Heart left ventricle (tissue), 16 donors: ENCODE measurements around the gene DAAM1. TPM values are rescaled to one million over a fixed set of nuclear protein-coding genes. Genes with fewer than 3 reads are reported as not detected.

Source experiments
- ATAC-seq, 4 donors: fragments of 200-7000 bp; cut with Tn5 transposase; one replicate each; pipeline ENCODE4 v1.9.1; 2020 to 2022; ENCODE audit warnings: moderate library complexity in 4 of 4, mild to moderate bottlenecking in 3 of 4, moderate number of reproducible peaks in 1 of 4
- DNase-seq, 5 donors: peaks; one replicate each; pipeline ENCODE4 v3.0.0-alpha.2; 2020
- H3K27ac ChIP-seq, 12 donors: fragments of 200-600 bp; sonication (generic) in 4 of 12; one replicate each; pipeline versions ENCODE4 v1.5.0 to v1.8.0; 2016 to 2022; ENCODE audit warnings: mild to moderate bottlenecking in 2 of 12
- H3K27me3 ChIP-seq, 9 donors: fragments of 200-600 bp; sonication (generic) in 2 of 9; one replicate each; pipeline versions ENCODE4 v1.5.1 to v1.8.0; 2016 to 2022; ENCODE audit warnings: mild to moderate bottlenecking in 3 of 9
- H3K36me3 ChIP-seq, 9 donors: fragments of 200-600 bp; sonication (generic) in 2 of 9; one replicate each; pipeline versions ENCODE4 v1.5.0 to v1.8.0; 2018 to 2022; ENCODE audit warnings: mild to moderate bottlenecking in 2 of 9
- H3K4me1 ChIP-seq, 12 donors: fragments of 200-600 bp; sonication (generic) in 4 of 12; one replicate each; pipeline versions ENCODE4 v1.5.0 to v1.8.0; 2016 to 2022; ENCODE audit warnings: mild to moderate bottlenecking in 3 of 12
- H3K4me3 ChIP-seq, 12 donors: fragments of 200-600 bp; sonication (generic) in 4 of 12; one replicate each; pipeline versions ENCODE4 v1.5.0 to v1.8.0; 2017 to 2022; ENCODE audit warnings: mild to moderate bottlenecking in 9 of 12, moderate library complexity in 4 of 12
- H3K9me3 ChIP-seq, 12 donors: fragments of 200-600 bp; sonication (generic) in 4 of 12; one replicate each; pipeline versions ENCODE4 v1.5.0 to v1.8.0; 2016 to 2022; ENCODE audit warnings: mild to moderate bottlenecking in 1 of 12
- CTCF ChIP-seq, 12 donors: fragments of 200-600 bp; sonication (generic) in 4 of 12; IDR thresholded peaks; one replicate each; pipeline versions ENCODE4 v1.5.0 to v1.8.0; 2018 to 2022; ENCODE audit warnings: antibody characterized with exemption in 12 of 12, mild to moderate bottlenecking in 5 of 12
- POLR2A ChIP-seq, 2 donors: fragments of 450-650 bp; IDR thresholded peaks; one replicate each; pipeline ENCODE4 v1.6.1; 2017; ENCODE audit warnings: antibody characterized with exemption in 2 of 2, mild to moderate bottlenecking in 2 of 2, moderate library complexity in 2 of 2
- WGBS, 4 donors: extraction: QIAGEN DNeasy Blood & Tissue Kit in 2 of 4; methylation state at CpG; one replicate each; pipeline versions ENCODE4 v1.1.5 to v1.1.7; 2013 to 2018; 5-methylcytosine and 5-hydroxymethylcytosine counted together
- intact Hi-C, 10 donors: fragments of 100-400 bp; cut with DNase I; formaldehyde crosslinking; loops; one replicate each; pipeline versions ENCODE4 v1.11.1 to v1.14.2; 2022
- polyA plus RNA-seq, 2 donors: library from polyadenylated mRNA; stranded (reverse); fragments of 200-250 nt; gene quantifications; one replicate each; pipeline ENCODE4 v1.2.3, GENCODE V29; 2013
- total RNA-seq, 9 donors: library from RNA; depleted of rRNA in 2 of 9; stranded (reverse); fragments of >200 nt in 2 of 9; fragmentation: NEBNext Ultra II Directional in 3 of 9; extraction: Animal tissue kit (Norgen Biotek cat#: 25700) in 3 of 9; gene quantifications; one replicate each; pipeline versions ENCODE4 v1.1.0 to v1.2.4, GENCODE V29; 2016 to 2023
- donor health status: ischemic (EF 13 %, LVEDD 7.1; RV severe dilation, severe dysfunction).
- donor health status: healthy with polysubstance abuse.
- donor health status: DM: no; HTN: yes; CAD: no.
- donor health status: DM: no; HTN: no; CAD: no.
- donor health status: ischemic (EF 25% LVEDD 6.9; RV normal size, moderate dysfunction).
- donor health status: ischemic (EF 25% LVEDD 5.7; RV mildly dilated, moderate dysfunction).
- donor health status: healthy.
- donor health status: DM: yes; HTN: yes; CAD: no.
- donor health status: ischemic (EF 35%, LVEDD 5.7; RV mildly dilated, moderate dysfunction).
- donor health status: nonischemic (EF 11% LVEDD 7.7; RV severe dilation, severe dysfunction).
- donor health status: DM: yes; HTN: yes; CAD: no.
- donor health status: PGD.
- donor health status: ischemic (EF 29% LVEDD 5.4; RV normal size, mild dysfunction).
- donor health status: nonischemic (EF 23%, LVEDD 6.1; RV moderate dilation, normal function).

The DAAM1 gene
- total and polyA plus RNA-seq, 11 donors: 18.2 to 92.6 (median 67.2) TPM

GRCh38 chr14:59154373-59154772 lies 34.1 kb upstream of the DAAM1 start:
- ATAC-seq (no peak), DNase-seq (no peak)
- no peak overlapping the region for H3K27ac ChIP-seq
- H3K27me3 ChIP-seq: no peaks in the 10 kb centered on the region
- no peaks in the 10 kb centered on the region for H3K36me3 ChIP-seq
- H3K4me1 ChIP-seq: peaks cover 0 to 7% (median 0%) of the 10 kb centered on the region in 12 donors
- no peak overlapping the region for H3K4me3 ChIP-seq
- intact Hi-C loops: no loop called here
- WGBS, 4 donors: 74 to 86% (median 83%) methylated on average over 2 of the region's 2 CpGs
- H3K9me3 ChIP-seq: peaks cover 0 to 4% (median 0%) of the 10 kb centered on the region in 12 donors
- TF ChIP-seq POLR2A (IDR thresholded peaks at IDR 0.05) (no peak), CTCF (IDR thresholded peaks at IDR 0.05) (no peak)

GRCh38 chr14:59155886-59156285 lies 32.6 kb upstream of the DAAM1 start:
- H3K9me3 ChIP-seq: peaks cover 0 to 4% (median 0%) of the 10 kb centered on the region in 12 donors
- no peak for TF ChIP-seq CTCF (IDR thresholded peaks at IDR 0.05)
- no peak for TF ChIP-seq POLR2A (IDR thresholded peaks at IDR 0.05)
- DNase-seq (no peak), ATAC-seq (no peak)
- no peak overlapping the region for H3K27ac ChIP-seq
- no peaks in the 10 kb centered on the region for H3K36me3 ChIP-seq
- H3K4me3 ChIP-seq: no peak overlapping the region
- WGBS, 4 donors: 69 to 78% (median 71%) methylated on average over 3 of the region's 3 CpGs
- H3K4me1 ChIP-seq: peaks cover 0 to 10% (median 0%) of the 10 kb centered on the region in 12 donors
- no peaks in the 10 kb centered on the region for H3K27me3 ChIP-seq
- intact Hi-C loops: no loop called here

GRCh38 chr14:59159169-59159568 lies 29.3 kb upstream of the DAAM1 start:
- intact Hi-C loops: no loop called here
- Histone ChIP-seq H3K9me3 (peaks cover 0 to 4% (median 0%) of the 10 kb centered on the region in 12 donors), H3K4me1 (peaks cover 0 to 23% (median 7%) of the 10 kb centered on the region in 12 donors), H3K27me3 (no peaks in the 10 kb centered on the region), H3K36me3 (no peaks in the 10 kb centered on the region), H3K4me3 (no peak overlapping the region), H3K27ac (no peak overlapping the region)
- ATAC-seq (no peak), DNase-seq (no peak)
- 93 to 100% (median 96%) methylated on average over 1 of the region's 1 CpG for WGBS, 4 donors
- TF ChIP-seq POLR2A (IDR thresholded peaks at IDR 0.05): no peak
- TF ChIP-seq CTCF (IDR thresholded peaks at IDR 0.05): no peak

- no peaks in the 10 kb centered on the region for H3K27me3 ChIP-seq
Measured at GRCh38 chr14:59160506-59160905, 28.0 kb upstream of the DAAM1 start.

More at GRCh38 chr14:59160506-59160905, 28.0 kb upstream of the DAAM1 start:
- ATAC-seq (no peak), DNase-seq (no peak)
- Histone ChIP-seq H3K36me3 (no peaks in the 10 kb centered on the region), H3K9me3 (peaks cover 0 to 4% (median 0%) of the 10 kb centered on the region in 12 donors), H3K27ac (no peak overlapping the region), H3K4me3 (no peak overlapping the region), H3K4me1 (peaks cover 0 to 23% (median 7%) of the 10 kb centered on the region in 12 donors)
- intact Hi-C loops: no loop called here
- 50 to 60% (median 50%) methylated on average over 5 of the region's 5 CpGs for WGBS, 4 donors
- TF ChIP-seq POLR2A (IDR thresholded peaks at IDR 0.05) (no peak), CTCF (IDR thresholded peaks at IDR 0.05) (no peak)
